HG02970 (cell line): ENCODE results near the gene OR9Q1.
"Not testable (repeated sequence)": the region's sequence is repeated elsewhere in the genome, so short reads cannot be mapped to it uniquely, and the experiment has no call there.

Experiments
- ATAC-seq: cut with Tn5 transposase; IDR thresholded peaks from one replicate; pipeline ENCODE4 v1.9.1; 2021; ENCODE audit warnings: mild to moderate bottlenecking, moderate library complexity, moderate number of reproducible peaks; ENCODE audit not compliant: unreplicated experiment, low FRiP score

The OR9Q1 gene

DNA sequence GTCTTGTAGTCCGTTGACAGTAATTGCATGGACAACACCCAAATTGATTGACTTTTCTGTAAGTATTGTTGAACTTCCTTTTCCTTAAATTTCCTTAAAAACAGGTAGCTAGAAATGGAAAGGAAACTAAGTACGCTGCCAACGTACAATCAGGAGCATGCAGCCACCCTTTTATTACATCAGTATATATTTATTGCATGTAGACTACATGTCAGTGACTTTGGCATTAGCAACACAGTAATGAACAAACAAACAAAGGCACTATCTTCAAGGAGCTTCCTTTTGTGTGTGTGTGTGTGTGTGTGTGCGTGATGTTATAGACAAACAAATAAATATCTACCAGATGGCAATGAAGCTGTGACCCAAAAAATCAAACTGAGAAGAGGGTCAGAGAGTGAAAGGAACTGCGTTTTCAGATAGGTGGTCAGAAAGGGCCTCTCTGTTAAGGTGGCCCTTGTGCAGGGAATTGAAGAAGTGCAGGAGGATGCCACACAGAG, at the start of gene OR9Q1:
TSS of gene OR9Q1 (plus strand) at position 447 of the 497 bp plus-strand sequence. CDS start 155,564 bp downstream, outside the sequence.
- ATAC-seq: no peak

DNA sequence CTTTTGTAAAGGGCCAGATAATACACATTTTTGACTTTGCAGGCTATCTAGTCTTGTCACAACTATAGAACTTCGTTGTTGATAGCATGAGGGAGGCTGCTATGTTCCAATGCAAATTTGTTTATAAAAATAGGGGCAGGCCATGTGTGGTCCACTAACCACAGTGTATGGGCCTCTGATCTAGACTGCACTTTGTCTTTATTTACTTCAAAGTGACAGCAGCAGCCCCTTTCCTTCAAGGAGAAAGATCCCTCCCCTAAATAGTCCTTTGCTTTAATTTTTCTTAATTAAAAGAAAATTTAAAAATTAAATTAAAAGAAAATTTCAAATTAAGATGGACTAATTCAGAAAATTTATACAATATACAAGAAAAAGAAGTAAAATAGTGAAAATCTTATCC, 49.5 kb upstream of the OR9Q1 start:
- no peak for ATAC-seq

DNA sequence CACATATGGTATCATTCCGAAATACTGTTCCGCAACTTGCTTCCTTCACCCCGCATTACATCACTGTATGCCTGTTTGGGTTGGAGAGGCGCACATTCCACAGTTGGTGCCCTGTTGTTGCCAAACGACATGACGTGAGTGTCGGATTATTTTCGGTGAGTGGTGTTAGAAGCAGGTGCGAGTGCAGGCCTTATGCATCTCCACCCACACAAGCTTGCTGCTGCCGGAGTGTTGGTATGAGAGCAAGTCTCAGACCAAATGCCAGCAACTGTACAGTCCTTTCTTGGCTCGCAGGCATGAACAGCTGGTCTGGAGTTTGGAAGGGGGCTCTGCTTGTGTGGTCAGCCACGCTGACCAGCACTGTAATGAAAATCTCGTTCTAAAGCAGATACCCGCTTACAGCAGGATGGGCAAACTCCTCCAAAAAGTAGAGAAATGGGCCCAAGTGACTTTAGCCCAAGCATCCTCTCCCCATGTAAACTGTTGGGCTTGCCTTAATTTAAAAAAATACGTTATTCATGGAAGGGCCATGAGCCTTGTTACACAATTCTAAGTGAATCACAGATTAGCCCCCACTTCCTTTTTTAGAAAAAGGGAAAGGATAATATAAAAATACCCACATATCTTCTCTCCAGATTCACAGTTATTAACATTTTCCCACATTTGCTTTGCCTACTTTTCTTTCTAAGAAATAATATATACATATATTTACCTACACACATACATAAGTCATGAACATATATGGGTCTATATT, 48.7 kb upstream of the OR9Q1 start:
- ATAC-seq: no peak

DNA sequence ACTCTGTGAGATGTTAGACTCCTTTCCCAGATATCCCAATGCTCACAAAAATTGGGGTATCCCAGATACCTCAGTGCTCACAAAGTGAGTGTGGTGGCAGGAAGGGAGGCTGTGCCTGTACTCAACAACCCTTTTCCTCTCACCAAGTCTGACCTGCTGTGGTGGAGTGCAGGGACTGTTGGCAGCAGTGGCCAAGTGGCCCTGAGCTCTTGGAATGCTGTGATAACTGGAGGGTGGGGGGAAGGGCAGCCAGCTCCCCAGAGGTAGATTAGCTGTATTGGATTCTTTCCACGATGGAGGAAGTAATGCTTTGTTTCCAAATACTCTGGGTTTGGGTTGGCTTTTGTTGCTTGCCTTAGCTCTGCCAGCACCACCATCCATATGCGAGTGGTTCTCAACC, 46.0 kb upstream of the OR9Q1 start:
- ATAC-seq: no peak

DNA sequence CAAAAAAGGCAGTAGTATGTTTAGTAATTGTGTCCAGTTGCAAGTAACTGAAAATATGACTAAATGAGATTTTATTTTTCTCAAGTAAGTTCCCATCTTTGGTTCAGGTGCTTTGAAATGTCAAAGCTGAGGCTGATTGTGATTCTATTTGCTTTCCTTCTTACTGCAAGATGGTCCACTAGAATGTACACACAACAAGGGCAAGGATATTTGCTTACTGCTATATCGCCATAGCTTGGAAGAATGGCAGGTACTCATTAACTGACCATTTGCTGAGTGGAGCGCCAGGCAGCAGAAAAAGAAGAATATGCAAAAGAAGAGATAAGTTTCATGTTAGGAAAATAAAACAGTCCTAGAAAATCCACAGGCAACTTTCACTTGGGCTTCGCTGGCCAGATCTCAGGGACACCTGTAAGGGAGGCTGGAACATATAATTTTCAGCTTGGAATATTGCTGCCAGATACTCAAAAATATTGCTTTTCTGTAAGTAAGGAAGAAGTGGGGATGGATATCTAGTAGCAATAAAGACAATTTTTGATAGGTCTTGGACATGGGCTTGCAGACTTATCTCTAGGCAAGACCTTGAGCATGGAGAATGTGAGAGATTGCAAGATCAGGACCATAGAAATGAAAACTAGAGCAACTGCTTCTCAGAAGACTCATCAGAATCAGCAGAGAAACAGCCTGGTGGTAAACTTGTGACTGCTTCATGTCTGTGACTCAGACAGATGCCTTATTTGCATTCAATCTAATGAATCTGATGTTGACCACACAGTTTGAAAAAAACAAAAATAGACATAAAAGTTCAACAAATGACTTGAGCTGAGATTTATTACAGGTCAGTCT, 44.8 kb upstream of the OR9Q1 start:
- no peak for ATAC-seq

DNA sequence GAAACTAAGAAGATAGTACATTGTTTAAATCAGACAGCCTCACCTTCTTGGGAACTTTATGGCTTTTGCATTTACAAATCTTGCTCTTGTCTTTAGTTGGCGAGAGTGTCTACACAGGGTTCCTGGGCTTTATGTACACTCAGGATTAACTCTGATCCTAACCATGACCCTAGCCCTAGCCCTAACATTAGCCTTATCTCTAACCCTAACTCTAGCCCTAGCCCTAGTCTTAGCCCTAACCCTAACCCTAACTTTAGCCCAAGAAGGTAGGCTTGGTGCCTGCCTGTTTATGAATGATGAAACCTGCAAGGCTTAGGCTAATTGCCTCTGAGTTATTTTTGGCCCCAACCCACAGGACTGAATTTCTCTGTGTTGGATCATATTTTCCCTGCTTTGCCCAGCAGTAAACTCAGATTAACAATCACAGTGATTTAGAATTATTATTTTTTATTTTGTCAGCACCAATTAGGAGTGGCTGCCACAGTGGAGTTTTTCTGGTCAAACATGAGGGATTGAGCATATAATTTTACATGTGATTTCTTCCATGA, 44.1 kb upstream of the OR9Q1 start:
- ATAC-seq: no peak

GRCh38 chr11:57980201-57980600, 43.5 kb upstream of the OR9Q1 start:
- ATAC-seq: no peak

GRCh38 chr11:57981536-57981935, 42.1 kb upstream of the OR9Q1 start:
- ATAC-seq: no peak

- ATAC-seq: no peak
Measured at GRCh38 chr11:57982776-57983175, 40.9 kb upstream of the OR9Q1 start.

DNA sequence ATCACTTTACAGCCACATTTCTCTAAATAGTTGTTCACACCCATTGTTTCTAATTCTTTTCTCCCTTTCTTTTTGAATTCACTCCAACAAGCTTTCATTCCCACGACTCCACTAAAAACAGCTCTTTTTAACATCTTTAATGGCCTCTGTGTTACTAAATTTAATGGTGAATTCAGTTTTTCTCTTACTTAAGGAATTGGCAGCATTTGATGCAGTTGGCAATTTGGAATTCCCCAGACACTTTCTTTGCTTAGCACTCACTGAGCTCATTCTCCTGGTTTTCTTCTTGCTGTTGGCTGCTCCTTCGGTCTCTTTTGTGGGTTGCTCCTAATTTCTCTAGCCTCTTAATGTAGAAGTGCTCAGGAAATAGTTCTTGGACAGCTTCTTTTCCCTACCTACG, 40.5 kb upstream of the OR9Q1 start:
- no peak for ATAC-seq

DNA sequence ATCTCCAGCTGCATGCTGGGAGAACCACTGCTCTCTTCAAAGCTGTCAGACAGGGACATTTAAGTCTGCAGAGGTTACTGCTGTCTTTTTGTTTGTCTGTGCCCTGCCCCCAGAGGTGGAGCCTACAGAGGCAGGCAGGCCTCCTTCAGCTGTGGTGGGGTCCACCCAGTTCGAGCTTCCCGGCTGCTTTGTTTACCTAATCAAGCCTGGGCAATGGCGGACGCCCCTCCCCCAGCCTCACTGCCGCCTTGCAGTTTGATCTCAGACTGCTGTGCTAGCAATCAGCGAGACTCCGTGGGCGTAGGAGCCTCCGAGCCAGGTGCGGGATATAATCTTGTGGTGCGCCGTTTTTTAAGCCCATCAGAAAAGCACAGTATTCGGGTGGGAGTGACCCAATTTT, 24.2 kb upstream of the OR9Q1 start:
- ATAC-seq: not testable (repeated sequence)

DNA sequence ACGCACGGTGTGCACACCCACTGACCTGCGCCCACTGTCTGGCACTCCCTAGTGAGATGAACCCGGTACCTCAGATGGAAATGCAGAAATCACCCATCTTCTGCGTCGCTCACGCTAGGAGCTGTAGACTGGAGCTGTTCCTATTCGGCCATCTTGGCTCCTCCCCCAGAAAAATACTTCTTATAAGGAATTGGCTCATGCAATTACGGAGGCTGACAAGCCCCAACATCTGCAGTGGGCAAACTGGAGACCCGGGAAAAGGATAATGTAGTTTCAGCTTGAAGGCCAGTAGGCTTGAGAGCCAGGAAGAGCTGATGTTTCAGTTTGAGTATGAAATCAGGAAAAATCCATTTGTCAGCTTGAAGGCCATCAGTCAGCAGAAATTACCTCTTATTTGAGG, 23.7 kb upstream of the OR9Q1 start:
- ATAC-seq: not testable (repeated sequence)

DNA sequence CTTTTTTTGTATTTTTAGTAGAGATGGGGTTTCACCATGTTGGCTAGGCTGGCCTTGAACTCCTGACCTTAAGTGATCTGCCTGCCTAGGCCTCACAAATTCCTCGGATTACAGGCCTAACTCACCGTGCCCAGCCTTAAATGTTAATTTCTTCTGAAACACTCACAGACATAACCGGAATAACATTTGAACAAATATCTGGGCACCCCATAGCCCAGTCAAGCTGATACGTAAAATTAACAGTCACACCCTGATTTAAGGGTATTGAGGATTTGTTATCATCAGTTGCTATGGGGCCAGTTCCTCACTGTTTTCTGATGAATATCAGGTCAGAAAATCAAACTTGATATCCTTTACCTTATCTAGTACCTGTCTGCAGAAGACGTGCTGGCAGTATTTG, 23.0 kb upstream of the OR9Q1 start:
- no peak for ATAC-seq

- ATAC-seq: no peak
Measured at GRCh38 chr11:58003036-58003435, 20.6 kb upstream of the OR9Q1 start.

DNA sequence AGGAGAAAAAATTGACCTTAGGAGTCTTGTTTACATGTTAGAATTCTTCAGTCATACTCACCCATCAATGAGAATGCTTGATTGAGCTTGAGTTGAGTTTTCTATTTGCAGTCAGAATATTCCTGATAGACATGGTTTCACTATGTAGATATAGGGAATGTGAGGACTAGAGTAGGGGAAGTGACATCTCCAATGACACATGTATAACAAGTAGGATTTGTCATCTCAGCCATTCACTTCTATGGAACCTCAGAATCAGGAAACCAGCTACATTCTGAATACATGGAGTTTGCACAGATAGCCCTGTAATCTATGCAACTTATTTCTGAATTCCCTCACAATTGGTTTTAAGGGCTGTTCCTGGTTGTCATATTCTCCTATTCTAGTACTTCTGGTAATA, 20.1 kb upstream of the OR9Q1 start:
- ATAC-seq: no peak

DNA sequence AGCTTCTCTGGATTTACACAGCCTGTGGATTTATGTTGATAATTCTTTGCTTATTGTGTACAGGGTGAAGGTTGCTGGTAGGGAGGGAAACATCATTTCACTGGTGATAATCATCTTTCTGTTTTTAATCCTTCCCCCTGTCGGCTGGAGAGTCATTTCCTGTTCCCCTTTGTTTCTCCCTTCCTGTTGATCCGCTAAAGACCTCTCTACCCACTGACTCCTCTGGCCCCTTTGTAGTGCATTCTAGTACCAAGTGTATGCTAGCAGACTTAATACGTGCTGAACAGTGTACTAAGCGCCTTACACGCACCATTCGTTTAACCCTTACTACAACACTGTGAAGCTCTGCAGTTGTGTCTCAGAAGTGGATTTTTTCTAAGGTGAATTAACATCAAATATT, 19.0 kb upstream of the OR9Q1 start:
- ATAC-seq: no peak

DNA sequence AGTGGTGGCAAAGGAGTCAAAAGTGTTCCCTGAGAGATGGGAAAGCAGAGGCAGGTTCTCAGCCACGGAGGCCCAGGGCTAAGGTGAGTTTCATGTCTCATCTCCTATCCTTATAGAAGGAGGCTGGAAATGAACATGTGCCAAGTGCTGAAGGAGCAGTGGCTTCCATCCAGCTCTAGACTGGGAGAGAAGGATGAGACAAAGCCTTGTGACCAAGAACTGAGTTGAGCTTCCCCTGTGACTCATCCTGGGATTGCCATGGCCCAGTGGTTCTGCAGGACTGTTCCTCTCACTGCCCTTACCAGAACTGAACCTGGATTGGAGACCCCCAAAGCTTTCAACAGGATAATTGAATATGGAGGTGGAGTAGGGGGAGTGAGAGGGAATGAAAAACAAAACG, 16.7 kb upstream of the OR9Q1 start:
- ATAC-seq: no peak

- ATAC-seq: no peak
Measured at GRCh38 chr11:58011771-58012170, 11.9 kb upstream of the OR9Q1 start.

- no peak for ATAC-seq
Measured at GRCh38 chr11:58024601-58025091, 965 bp downstream of the OR9Q1 start.

DNA sequence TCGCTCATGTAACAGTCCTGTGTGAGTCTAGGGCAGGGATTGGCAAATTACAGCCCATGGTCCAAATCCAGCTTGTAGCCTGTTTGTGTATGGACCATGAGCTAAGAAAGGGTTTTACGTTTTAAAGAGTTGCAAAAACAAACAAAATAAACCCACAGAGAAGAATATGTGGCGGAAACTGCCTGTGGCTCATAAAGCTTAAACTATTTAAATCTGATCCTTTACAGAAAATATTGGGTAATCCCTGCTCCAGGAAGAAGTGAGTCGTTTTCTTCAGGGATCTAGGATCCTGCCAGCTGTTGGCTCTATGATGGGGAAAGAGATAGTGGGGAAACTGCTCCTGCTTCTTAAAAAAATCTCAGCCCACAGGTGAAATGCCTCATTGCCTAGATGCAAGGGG, 3.7 kb downstream of the OR9Q1 start:
- ATAC-seq: no peak
